SK-N-SH (cell line): ENCODE data around the gene SLC9A4. TPM values are rescaled to one million over a fixed set of nuclear protein-coding genes. Genes with fewer than 3 reads are reported as not detected.
A peak's percentile ranks its signal among the peaks of the same experiment; 100 is the strongest.

Source experiments
- CTCF ChIA-PET: fragments of 300-600, 350-600 bp; formaldehyde crosslinking; extraction: SDS; loops from one replicate; lab custom pipeline; 2021; lab: Yijun Ruan, JAX
- POLR2A ChIA-PET: fragments of 350-600 bp; sonication (Branson Sonifier 250); formaldehyde crosslinking; extraction: SDS; loops from one replicate; lab custom pipeline; 2020; ENCODE audit warnings: antibody characterized with exemption, inconsistent platforms; lab: Yijun Ruan, JAX
- DNase-seq: peaks from one replicate; pipeline ENCODE4 v3.0.0; 2012
- H2AFZ ChIP-seq: fragments of 200-600 bp; sonication (generic); 2 replicates; pipeline ENCODE4 v1.8.1; 2016; ENCODE audit warnings: antibody characterized with exemption, mild to moderate bottlenecking, low read depth
- H3F3A ChIP-seq: fragments of 200-600 bp; sonication (generic); replicated peaks from 2 replicates; pipeline ENCODE3; 2016; ENCODE audit warnings: antibody characterized with exemption, mild to moderate bottlenecking; ENCODE audit not compliant: insufficient read depth
- H3K27ac ChIP-seq, 2 experiments: fragments of 200-500 bp in 1 of 2; fragments of 200-600 bp in 1 of 2; sonication (Bioruptor generic) in 1 of 2; sonication (generic), shearing (Covaris generic) in 1 of 2; 2 replicates each; pipeline versions ENCODE4 v1.5.1 to v1.6.1; 2014 to 2016; ENCODE audit warnings: low read depth in 2 of 2, inconsistent platforms in 1 of 2, low read length in 1 of 2, mild to moderate bottlenecking in 1 of 2, mixed read lengths in 1 of 2
- H3K27me3 ChIP-seq: fragments of 200-600 bp; sonication (generic), shearing (Covaris generic); 2 replicates; pipeline ENCODE4 v1.6.1; 2016; ENCODE audit warnings: mixed run types; ENCODE audit not compliant: insufficient read depth
- H3K36me3 ChIP-seq, 2 experiments: fragments of 200-500 bp in 1 of 2; fragments of 200-600 bp in 1 of 2; sonication (Bioruptor generic) in 1 of 2; sonication (generic) in 1 of 2; replicated peaks in 1 of 2; 2 replicates each; pipeline versions ENCODE3 to v1.5.1; 2014 to 2016; ENCODE audit warnings: low read length in 1 of 2, mild to moderate bottlenecking in 1 of 2; ENCODE audit not compliant: insufficient read depth in 2 of 2, control insufficient read depth in 1 of 2
- H3K4me1 ChIP-seq, 2 experiments: fragments of 200-500 bp in 1 of 2; fragments of 200-600 bp in 1 of 2; sonication (Bioruptor generic) in 1 of 2; sonication (generic), shearing (Covaris generic) in 1 of 2; 2 replicates each; pipeline versions ENCODE4 v1.5.1 to v1.6.1; 2014 to 2016; ENCODE audit warnings: low read depth in 1 of 2, low read length in 1 of 2, mixed run types in 1 of 2; ENCODE audit not compliant: insufficient read depth in 2 of 2, control insufficient read depth in 1 of 2
- H3K4me2 ChIP-seq: fragments of 200-600 bp; sonication (generic), shearing (Covaris generic); 2 replicates; pipeline ENCODE4 v1.6.1; 2017; ENCODE audit warnings: mixed run types
- H3K4me3 ChIP-seq, 2 experiments: fragments of 200-500 bp in 1 of 2; fragments of 200-600 bp in 1 of 2; sonication (Bioruptor generic) in 1 of 2; sonication (generic), shearing (Covaris generic) in 1 of 2; 2 replicates each; pipeline versions ENCODE4 v1.5.1 to v1.8.1; 2014 to 2016; ENCODE audit warnings: low read depth in 2 of 2, inconsistent platforms in 1 of 2, low read length in 1 of 2, mild to moderate bottlenecking in 1 of 2, mixed read lengths in 1 of 2, moderate library complexity in 1 of 2
- H3K79me2 ChIP-seq: fragments of 200-600 bp; sonication (generic); 2 replicates; pipeline ENCODE4 v1.8.1; 2017; ENCODE audit warnings: mild to moderate bottlenecking; ENCODE audit not compliant: insufficient read depth
- H3K9ac ChIP-seq: fragments of 200-600 bp; sonication (generic); 2 replicates; pipeline ENCODE4 v1.6.1; 2017; ENCODE audit warnings: mixed run types
- H3K9me2 ChIP-seq: fragments of 200-600 bp; sonication (generic); 2 replicates; pipeline ENCODE4 v1.6.1; 2017; ENCODE audit warnings: mixed run types
- H3K9me3 ChIP-seq: fragments of 200-600 bp; sonication (generic); 2 replicates; pipeline ENCODE4 v1.6.1; 2017; ENCODE audit warnings: mixed run types, mild to moderate bottlenecking, moderate library complexity
- H4K20me1 ChIP-seq: fragments of 200-600 bp; sonication (generic); 2 replicates; pipeline ENCODE4 v1.6.1; 2017; ENCODE audit warnings: mild to moderate bottlenecking, mixed run types; ENCODE audit not compliant: insufficient read depth
- CHD2 ChIP-seq: fragments of 150-350 bp; IDR thresholded peaks from 2 replicates; pipeline ENCODE4 v1.6.1; 2018; ENCODE audit warnings: low read length; ENCODE audit not compliant: partially characterized antibody
- CTCF ChIP-seq: fragments of 200-600 bp; sonication (generic); IDR thresholded peaks from 2 replicates; pipeline ENCODE4 v1.6.1; 2017; ENCODE audit warnings: antibody characterized with exemption, mild to moderate bottlenecking, moderate library complexity
- GATA2 ChIP-seq: sonication (generic); formaldehyde crosslinking; IDR thresholded peaks from 2 replicates; pipeline ENCODE4 v1.5.0; 2020; ENCODE audit warnings: mild to moderate bottlenecking, missing genetic modification reagents
- MXI1 ChIP-seq: IDR thresholded peaks from 2 replicates; pipeline ENCODE4 v1.6.1; 2012; ENCODE audit warnings: mild to moderate bottlenecking, low read depth, low read length, improper control_type of control experiment
- NFIC ChIP-seq: IDR thresholded peaks from 2 replicates; pipeline ENCODE4 v1.4.0; 2012; ENCODE audit warnings: borderline replicate concordance
- NRF1 ChIP-seq: IDR thresholded peaks from 2 replicates; pipeline ENCODE4 v1.6.1; 2012; ENCODE audit warnings: low read depth, mild to moderate bottlenecking, low read length
- POLR2AphosphoS5 ChIP-seq: IDR thresholded peaks from 2 replicates; pipeline ENCODE4 v1.6.1; 2012; ENCODE audit warnings: low read depth, low read length
- RCOR1 ChIP-seq: fragments of 150-350 bp; IDR thresholded peaks from 2 replicates; pipeline ENCODE4 v1.6.1; 2017; ENCODE audit warnings: antibody characterized with exemption, low read length
- RFX5 ChIP-seq: IDR thresholded peaks from 2 replicates; pipeline ENCODE4 v1.6.1; 2012; ENCODE audit warnings: mild to moderate bottlenecking, improper control_type of control experiment, low read length
- RXRA ChIP-seq: IDR thresholded peaks from 2 replicates; pipeline ENCODE4 v1.4.0; 2012; ENCODE audit warnings: low read depth, mild to moderate bottlenecking, borderline replicate concordance
- TAF1 ChIP-seq: IDR thresholded peaks from 2 replicates; pipeline ENCODE4 v1.6.1; 2012; ENCODE audit warnings: low read depth, mild to moderate bottlenecking, low read length, moderate library complexity, borderline replicate concordance
- USF2 ChIP-seq: fragments of 150-350 bp; IDR thresholded peaks from 2 replicates; pipeline ENCODE4 v1.6.1; 2017; ENCODE audit warnings: antibody characterized with exemption, low read length, low read depth, borderline replicate concordance
- ZBTB33 ChIP-seq: IDR thresholded peaks from 2 replicates; pipeline ENCODE4 v1.4.0; 2012; ENCODE audit warnings: low read depth, borderline replicate concordance
- WGBS: methylation state at CpG from one replicate; pipeline ENCODE4 v1.1.6; 2017; ENCODE audit warnings: low lambda C conversion rate; 5-methylcytosine and 5-hydroxymethylcytosine counted together
- polyA plus RNA-seq, 3 experiments: library from polyadenylated mRNA; depleted of rRNA; stranded (reverse); fragments of >200 nt; gene quantifications; 2 replicates each; pipeline ENCODE4 v1.2.3, GENCODE V29; 2012
- TF ChIP-seq, protein P1 (sequence below): IDR thresholded peaks from 2 replicates; pipeline ENCODE4; 2012
- TF ChIP-seq, protein P2 (sequence below): IDR thresholded peaks from 2 replicates; pipeline ENCODE4 v1.4.0; 2012; ENCODE audit warnings: low read depth

Gene SLC9A4
- polyA plus RNA-seq, 1 of the 3 experiments (the other 2 are of a cell fraction): 0.07 TPM

GRCh38 chr2:102478686-102479470 is 5.9 kb downstream of the SLC9A4 start:
- no peaks in the 10 kb centered on the region for H3K79me2 ChIP-seq
- no peaks in the 10 kb centered on the region for H3K27me3 ChIP-seq
- H3K4me1 ChIP-seq: no peaks in the 10 kb centered on the region; a peak in 1 of 4 replicates
- DNase-seq: no peak
- no peaks in the 10 kb centered on the region for H3F3A ChIP-seq
- no peak overlapping the region for H3K4me3 ChIP-seq
- POLR2A ChIA-PET: no interaction called here
- no peak overlapping the region for H3K9ac ChIP-seq
- H3K4me2 ChIP-seq: no peak overlapping the region
- peak overlapping the region; percentile 36; the same call in 1 of the 2 replicates for H2AFZ ChIP-seq
- no peaks in the 10 kb centered on the region for H4K20me1 ChIP-seq
- WGBS: 44% methylated on average over 32 of the region's 36 CpGs
- CTCF ChIA-PET: no interaction called here
- no peaks in the 10 kb centered on the region for H3K9me3 ChIP-seq
- no peak overlapping the region for H3K27ac ChIP-seq
- H3K36me3 ChIP-seq: no peaks in the 10 kb centered on the region
- TF ChIP-seq RXRA (no peak), CTCF (peak; percentile 17; the same call in 1 of the 2 replicates)
- no peaks in the 10 kb centered on the region for H3K9me2 ChIP-seq

DNA sequence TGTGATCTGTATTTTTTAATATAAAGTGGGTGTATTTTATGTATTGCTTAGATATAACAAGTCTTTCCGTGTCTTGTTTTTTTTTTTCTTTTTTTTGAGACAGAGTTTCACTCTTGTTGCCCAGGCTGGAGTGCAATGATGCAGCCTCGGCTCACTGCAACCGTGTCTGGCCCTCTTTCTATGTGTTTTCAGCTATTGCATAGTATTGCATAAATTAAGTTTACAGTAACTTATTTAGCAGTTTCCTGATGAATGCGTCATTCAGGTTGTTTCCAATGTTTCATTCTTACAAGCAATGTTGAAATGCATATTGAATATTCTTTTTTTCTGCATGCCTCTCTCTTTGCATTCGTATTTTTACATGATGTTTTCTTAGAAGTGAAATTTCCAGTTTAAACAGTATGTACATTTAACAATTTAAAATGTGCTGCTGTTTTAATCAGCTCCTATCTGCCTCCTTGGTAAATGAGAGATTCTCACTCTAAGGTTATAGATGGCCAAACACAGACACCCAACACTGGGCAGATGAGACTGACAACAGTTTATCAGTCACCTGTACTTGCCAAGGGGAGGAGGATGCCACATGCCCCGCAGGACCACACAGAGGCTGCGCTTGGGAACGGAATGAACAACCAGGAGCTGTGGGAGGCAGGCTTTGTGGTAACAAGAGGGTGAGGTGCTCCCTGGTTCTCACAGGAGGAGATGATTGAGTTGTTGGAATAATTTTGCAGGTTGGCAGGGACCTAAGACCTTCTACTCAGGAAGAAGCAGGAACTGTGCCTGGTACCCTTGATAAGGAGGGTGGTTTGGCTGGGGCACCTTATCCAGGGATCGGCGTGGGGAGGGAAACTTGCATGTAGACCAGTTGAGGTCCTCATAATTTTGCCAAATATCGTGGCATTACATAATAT is 7.5 kb downstream of the SLC9A4 start:
- Histone ChIP-seq H3K27me3 (no peaks in the 10 kb centered on the region), H3K4me1 (no peaks in the 10 kb centered on the region; a peak in 1 of 4 replicates), H3K9me2 (no peaks in the 10 kb centered on the region), H3K4me2 (no peak overlapping the region), H3K9me3 (no peaks in the 10 kb centered on the region), H2AFZ (no peak overlapping the region), H3K9ac (no peak overlapping the region), H3K27ac (no peak overlapping the region), H3K79me2 (no peaks in the 10 kb centered on the region), H3F3A (no peaks in the 10 kb centered on the region), H4K20me1 (no peaks in the 10 kb centered on the region), H3K36me3 (no peaks in the 10 kb centered on the region), H3K4me3 (no peak overlapping the region)
- ChIA-PET POLR2A (no interaction called here), CTCF (interaction anchor here (1.2 kb wide), 2 partner anchors 8 to 135 kb away, joined by 3 to 4 read pairs; partner anchors contain the start of gene SLC9A4)
- no peak for DNase-seq
- 31% methylated on average over 11 of the region's 11 CpGs for WGBS
- TF ChIP-seq RCOR1: no peak
- no peak for TF ChIP-seq MXI1
- TF ChIP-seq RFX5: no peak
- TF ChIP-seq, protein P1, sequence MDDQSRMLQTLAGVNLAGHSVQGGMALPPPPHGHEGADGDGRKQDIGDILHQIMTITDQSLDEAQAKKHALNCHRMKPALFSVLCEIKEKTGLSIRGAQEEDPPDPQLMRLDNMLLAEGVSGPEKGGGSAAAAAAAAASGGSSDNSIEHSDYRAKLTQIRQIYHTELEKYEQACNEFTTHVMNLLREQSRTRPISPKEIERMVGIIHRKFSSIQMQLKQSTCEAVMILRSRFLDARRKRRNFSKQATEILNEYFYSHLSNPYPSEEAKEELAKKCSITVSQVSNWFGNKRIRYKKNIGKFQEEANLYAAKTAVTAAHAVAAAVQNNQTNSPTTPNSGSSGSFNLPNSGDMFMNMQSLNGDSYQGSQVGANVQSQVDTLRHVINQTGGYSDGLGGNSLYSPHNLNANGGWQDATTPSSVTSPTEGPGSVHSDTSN: no peak
- TF ChIP-seq TAF1: no peak
- no peak for TF ChIP-seq NRF1
- TF ChIP-seq GATA2 (CRISPR knock-in tag): no peak
- no peak for TF ChIP-seq CHD2
- no peak for TF ChIP-seq CTCF
- no peak for TF ChIP-seq NFIC
- TF ChIP-seq, protein P2, sequence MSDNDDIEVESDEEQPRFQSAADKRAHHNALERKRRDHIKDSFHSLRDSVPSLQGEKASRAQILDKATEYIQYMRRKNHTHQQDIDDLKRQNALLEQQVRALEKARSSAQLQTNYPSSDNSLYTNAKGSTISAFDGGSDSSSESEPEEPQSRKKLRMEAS: no peak
- no peak for TF ChIP-seq POLR2AphosphoS5
- TF ChIP-seq ZBTB33: no peak
- no peak for TF ChIP-seq USF2
